ENCODE measurements around the gene TLR9. TPM values are rescaled to one million over a fixed set of nuclear protein-coding genes. Genes with fewer than 3 reads are reported as not detected.

Gene TLR9
- total RNA-seq, 1 donor from 2014 or later: not detected

- no peak for DNase-seq (ENCODE audit: extremely low spot score in 2 of 2)
- Histone ChIP-seq H3K27ac (no peak overlapping the region), H3K27me3 (no peaks in the 10 kb centered on the region), H3K9me3 (no peaks in the 10 kb centered on the region), H3K4me1 (peaks cover 7% of the 10 kb centered on the region), H3K36me3 (no peaks in the 10 kb centered on the region), H3K4me3 (no peak overlapping the region)
- intact Hi-C loops (cut with DNase I): no loop called here
- TF ChIP-seq POLR2AphosphoS5 (IDR thresholded peaks at IDR 0.05; ENCODE audit: insufficient read depth in 1 of 2, low read depth in 1 of 2): no peak
- TF ChIP-seq POLR2A (IDR thresholded peaks at IDR 0.05): no peak
- no peak for TF ChIP-seq CTCF (IDR thresholded peaks at IDR 0.05)
These were observed 40.1 kb downstream of the TLR9 start for GRCh38 chr3:52185311-52185710.

DNA sequence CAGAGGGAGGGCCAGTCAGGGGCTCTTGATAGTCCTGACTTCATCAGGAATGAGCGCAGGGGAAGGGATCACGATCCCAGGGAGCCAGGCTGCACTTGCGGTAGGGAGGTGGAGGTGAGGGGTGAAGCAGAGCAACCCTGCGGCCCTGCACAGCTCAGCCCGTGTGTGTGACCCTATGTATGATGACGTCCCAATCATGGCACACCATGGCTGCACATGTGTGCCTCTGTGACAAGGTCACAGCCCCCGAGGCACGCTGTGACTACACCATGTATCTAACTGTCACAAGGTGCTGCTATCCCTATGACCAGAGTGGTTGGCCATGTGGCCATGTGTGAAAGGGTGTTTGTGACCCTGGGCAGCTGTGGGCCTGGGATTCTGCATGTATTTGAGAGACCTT is 40.8 kb downstream of the TLR9 start:
- H3K4me3 ChIP-seq: no peak overlapping the region
- no peak overlapping the region for H3K27ac ChIP-seq
- TF ChIP-seq POLR2A (IDR thresholded peaks at IDR 0.05) (no peak), CTCF (IDR thresholded peaks at IDR 0.05) (no peak)
- peaks cover 1% of the 10 kb centered on the region for H3K4me1 ChIP-seq
- H3K27me3 ChIP-seq: no peaks in the 10 kb centered on the region
- intact Hi-C loops (cut with DNase I): no loop called here
- no peaks in the 10 kb centered on the region for H3K9me3 ChIP-seq
- no peaks in the 10 kb centered on the region for H3K36me3 ChIP-seq
- DNase-seq (ENCODE audit: extremely low spot score in 2 of 2): peak in 1 of 2 donors; percentile 79

DNA sequence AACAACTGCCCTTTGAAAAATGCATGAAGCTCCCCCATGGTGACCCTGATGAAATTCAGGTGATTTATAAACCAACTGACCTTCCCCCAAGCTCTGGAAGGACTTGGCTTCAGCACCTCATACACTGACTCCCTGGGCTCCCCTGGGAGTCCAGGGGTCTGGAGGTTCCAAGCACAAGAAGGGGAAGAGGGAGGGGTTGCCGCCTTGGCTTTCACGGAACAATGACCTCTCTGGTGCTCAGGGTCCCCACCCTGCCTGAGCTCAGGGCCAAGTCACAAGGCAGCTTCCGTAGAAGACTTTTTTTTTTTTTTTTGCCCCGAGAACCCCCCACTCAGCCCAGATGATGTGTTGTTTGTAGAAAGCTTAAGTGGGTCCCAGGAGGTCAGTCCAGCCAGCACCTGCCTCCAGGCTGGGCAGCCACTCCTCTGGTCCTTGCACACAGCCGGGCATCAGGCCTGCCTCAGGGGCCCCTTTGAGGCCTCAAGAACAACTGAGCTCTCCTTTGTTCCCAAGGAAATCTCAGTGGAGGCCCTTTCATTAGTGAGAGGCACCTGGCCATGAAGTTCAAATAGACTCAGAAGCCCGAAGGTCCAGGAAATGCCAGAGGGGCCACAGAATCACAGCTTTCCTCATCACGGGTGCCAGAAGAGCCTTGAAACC is 41.5 kb downstream of the TLR9 start:
- intact Hi-C loops (cut with DNase I): no loop called here
- Histone ChIP-seq H3K4me1 (no peaks in the 10 kb centered on the region), H3K36me3 (no peaks in the 10 kb centered on the region), H3K9me3 (no peaks in the 10 kb centered on the region), H3K27me3 (no peaks in the 10 kb centered on the region), H3K27ac (no peak overlapping the region), H3K4me3 (no peak overlapping the region)
- TF ChIP-seq POLR2A (IDR thresholded peaks at IDR 0.05) (no peak), POLR2AphosphoS5 (IDR thresholded peaks at IDR 0.05; ENCODE audit: insufficient read depth in 1 of 2, low read depth in 1 of 2) (no peak), CTCF (IDR thresholded peaks at IDR 0.05) (no peak)
- no peak for DNase-seq (ENCODE audit: extremely low spot score in 2 of 2)

DNA sequence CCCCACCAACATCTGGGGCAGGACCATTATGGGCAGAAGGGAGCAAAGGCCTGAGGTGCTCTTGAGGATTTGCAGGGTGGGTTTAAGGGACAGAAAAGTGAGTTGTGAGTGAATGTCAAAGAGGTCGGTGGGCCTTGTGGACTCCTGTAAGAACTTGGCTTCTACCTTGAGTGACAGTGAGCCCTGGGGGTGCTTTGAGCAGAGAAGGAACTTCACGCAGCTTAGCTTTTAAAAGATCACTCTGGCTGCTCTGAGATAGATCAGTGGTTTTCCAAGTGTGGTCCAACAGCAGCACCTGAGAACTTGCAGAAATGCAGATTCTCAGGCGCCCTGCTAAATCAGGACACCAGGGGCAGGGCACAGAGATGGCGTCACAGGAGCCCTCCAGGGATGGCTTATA is 42.8 kb downstream of the TLR9 start:
- intact Hi-C loops (cut with DNase I): no loop called here
- Histone ChIP-seq H3K4me3 (no peak overlapping the region), H3K36me3 (no peaks in the 10 kb centered on the region), H3K9me3 (no peaks in the 10 kb centered on the region), H3K27me3 (no peaks in the 10 kb centered on the region), H3K4me1 (no peaks in the 10 kb centered on the region), H3K27ac (no peak overlapping the region)
- TF ChIP-seq CTCF (IDR thresholded peaks at IDR 0.05): no peak
- TF ChIP-seq POLR2A (IDR thresholded peaks at IDR 0.05): no peak
- TF ChIP-seq POLR2AphosphoS5 (IDR thresholded peaks at IDR 0.05; ENCODE audit: insufficient read depth in 1 of 2, low read depth in 1 of 2): no peak
- DNase-seq (ENCODE audit: extremely low spot score in 2 of 2): no peak

DNA sequence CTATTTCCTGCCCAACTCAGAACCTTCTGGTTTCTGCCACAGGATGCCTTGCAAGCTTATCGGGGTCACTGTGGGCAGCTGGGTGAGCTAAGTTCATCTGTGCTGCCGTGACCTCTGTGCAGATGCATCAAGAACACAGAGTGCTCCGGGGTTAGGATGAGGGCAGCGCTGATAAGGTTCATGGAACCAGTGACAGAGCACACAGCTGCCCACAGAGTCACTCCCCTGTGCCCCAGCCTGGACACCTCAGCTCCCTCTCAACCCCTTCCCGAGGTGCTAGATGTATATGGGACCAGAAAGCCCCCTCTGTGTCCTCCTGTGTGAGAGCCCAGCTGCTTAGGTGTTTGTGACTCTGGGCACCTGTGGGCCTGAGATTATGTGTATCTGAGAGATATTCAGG is 43.2 kb downstream of the TLR9 start:
- no peak overlapping the region for H3K4me3 ChIP-seq
- H3K4me1 ChIP-seq: peaks cover 2% of the 10 kb centered on the region
- no peaks in the 10 kb centered on the region for H3K27me3 ChIP-seq
- TF ChIP-seq CTCF (IDR thresholded peaks at IDR 0.05): no peak
- no peak overlapping the region for H3K27ac ChIP-seq
- intact Hi-C loops (cut with DNase I): no loop called here
- no peaks in the 10 kb centered on the region for H3K36me3 ChIP-seq
- no peak for DNase-seq (ENCODE audit: extremely low spot score in 2 of 2)
- no peaks in the 10 kb centered on the region for H3K9me3 ChIP-seq

Measured in vagina (tissue), 2 donors.